ENCODE measurements around the gene CERK. TPM values are rescaled to one million over a fixed set of nuclear protein-coding genes. Genes with fewer than 3 reads are reported as not detected.
"Not testable (repeated sequence)": the region's sequence is repeated elsewhere in the genome, so short reads cannot be mapped to it uniquely, and the experiment has no call there.

Gene CERK
- total RNA-seq, 1 donor from 2014 or later, result 22.6 TPM

DNA sequence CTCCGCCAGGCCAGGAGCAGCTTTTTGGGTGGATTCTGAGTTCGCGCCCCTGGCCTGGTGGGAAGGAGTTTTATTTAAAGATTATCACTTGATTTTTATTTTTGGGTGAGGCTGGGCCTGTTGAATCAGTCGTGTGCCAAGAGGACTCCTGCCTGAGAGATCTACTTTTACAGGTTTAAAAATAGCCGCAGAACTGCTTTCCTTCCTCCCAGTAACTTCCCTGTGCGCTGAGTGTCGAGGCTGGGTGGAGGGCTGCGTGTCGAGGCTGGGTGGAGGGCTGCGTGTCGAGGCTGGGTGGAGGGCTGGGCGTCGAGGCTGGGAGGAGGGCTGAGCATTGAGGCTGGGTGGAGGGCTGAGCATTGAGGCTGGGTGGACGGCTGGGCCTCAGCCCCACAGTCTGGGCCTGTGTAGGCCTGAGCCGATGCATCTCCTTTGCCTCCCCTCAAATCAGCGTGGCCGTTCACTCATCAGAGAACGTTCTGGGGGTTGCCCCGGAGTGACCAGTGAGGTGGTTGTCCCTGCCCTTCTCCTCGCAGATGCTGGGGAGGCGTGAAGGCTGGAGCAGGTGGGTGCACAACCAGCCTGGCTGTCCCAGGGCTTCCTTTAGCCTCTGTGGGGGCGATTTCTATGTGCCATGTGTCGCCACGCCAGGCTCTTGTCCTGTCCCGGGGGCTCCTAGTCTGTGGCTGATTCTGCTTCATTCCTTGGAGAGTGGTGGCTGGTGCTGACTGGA lies 87.8 kb downstream of the CERK start:
- no peak for DNase-seq (ENCODE audit: low read depth)
- H3K4me3 ChIP-seq (ENCODE audit: low read depth, low read length), result no peak overlapping the region
- TF ChIP-seq, protein P1, sequence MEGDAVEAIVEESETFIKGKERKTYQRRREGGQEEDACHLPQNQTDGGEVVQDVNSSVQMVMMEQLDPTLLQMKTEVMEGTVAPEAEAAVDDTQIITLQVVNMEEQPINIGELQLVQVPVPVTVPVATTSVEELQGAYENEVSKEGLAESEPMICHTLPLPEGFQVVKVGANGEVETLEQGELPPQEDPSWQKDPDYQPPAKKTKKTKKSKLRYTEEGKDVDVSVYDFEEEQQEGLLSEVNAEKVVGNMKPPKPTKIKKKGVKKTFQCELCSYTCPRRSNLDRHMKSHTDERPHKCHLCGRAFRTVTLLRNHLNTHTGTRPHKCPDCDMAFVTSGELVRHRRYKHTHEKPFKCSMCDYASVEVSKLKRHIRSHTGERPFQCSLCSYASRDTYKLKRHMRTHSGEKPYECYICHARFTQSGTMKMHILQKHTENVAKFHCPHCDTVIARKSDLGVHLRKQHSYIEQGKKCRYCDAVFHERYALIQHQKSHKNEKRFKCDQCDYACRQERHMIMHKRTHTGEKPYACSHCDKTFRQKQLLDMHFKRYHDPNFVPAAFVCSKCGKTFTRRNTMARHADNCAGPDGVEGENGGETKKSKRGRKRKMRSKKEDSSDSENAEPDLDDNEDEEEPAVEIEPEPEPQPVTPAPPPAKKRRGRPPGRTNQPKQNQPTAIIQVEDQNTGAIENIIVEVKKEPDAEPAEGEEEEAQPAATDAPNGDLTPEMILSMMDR (conservative IDR thresholded peaks at IDR 0.05; ENCODE audit: low read depth, low read length), result no peak

DNA sequence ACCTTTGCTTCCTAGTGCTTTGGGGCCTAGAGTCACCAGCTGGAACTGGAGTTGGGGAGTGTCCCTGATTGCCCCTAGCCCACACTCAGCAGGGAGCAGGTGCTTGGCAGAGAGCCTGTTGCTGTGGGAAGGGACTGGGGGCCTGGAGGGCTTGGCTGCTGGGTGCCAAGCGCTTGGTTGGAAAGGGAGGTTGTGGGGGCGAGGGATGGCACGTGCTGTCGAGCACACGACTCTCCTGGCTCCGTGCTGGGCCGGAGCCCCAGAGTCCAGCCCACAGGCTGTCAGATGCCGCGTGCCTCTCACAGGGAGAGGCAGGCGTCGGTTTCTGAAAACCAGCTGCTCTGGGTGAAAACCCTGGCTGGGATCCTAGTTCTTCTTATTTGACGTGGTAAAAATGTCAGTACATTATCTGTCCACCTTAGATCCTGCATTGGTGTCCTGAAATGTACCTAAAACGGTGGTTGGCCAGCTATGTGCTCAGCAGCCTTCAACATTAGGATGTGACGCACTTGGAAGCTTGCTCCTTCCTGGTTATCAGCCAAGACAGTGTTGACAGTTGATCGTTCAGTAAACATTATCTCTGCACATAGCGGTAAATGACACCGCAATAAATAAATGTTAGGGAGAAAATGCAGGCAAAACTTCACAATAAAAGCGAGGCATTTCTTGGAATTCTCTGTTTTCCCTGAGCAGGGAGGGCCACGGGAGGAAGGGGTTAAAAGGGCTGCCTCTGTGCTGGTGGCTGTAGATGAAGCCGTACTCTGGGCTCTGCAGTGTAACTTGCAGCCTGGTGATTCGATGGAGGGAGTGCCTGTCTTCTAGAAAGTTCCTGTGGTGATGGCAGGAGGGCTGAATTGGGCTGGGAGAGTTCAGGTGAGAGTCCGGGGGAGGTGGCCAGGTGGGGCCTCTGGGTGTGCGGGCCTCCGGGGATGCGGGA lies 88.6 kb downstream of the CERK start:
- no peak for DNase-seq (ENCODE audit: low read depth)
- no peak overlapping the region for H3K4me3 ChIP-seq (ENCODE audit: low read depth, low read length)
- TF ChIP-seq, protein P1 (conservative IDR thresholded peaks at IDR 0.05; ENCODE audit: low read depth, low read length), result no peak

DNA sequence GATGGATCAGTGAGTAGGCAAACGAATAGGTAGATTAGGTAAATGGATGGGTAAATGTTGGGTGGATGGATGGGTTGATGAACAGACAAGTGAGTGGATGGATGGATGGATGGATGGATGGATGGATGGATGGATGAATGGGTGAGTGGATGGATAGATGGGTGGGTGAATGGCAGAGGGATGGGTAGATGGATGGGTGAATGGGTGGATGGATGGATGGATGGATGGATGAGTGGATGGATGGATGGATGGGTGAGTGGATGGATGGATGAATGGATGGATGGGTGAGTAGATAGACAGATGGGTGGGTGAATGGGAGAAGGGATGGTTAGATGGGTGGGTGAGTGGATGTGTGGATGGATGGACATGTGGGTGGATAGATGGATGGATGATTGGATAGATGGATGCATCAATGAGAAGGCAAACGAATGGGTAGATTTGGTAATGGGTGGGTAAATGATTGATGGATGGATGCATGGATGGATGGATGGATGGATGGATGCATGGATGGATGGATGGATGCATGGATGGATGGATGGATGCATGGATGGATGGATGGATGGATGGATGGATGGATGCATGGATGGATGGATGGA lies 89.7 kb downstream of the CERK start:
- DNase-seq (ENCODE audit: low read depth); H3K4me3 ChIP-seq (ENCODE audit: low read depth, low read length): not testable (repeated sequence)

DNA sequence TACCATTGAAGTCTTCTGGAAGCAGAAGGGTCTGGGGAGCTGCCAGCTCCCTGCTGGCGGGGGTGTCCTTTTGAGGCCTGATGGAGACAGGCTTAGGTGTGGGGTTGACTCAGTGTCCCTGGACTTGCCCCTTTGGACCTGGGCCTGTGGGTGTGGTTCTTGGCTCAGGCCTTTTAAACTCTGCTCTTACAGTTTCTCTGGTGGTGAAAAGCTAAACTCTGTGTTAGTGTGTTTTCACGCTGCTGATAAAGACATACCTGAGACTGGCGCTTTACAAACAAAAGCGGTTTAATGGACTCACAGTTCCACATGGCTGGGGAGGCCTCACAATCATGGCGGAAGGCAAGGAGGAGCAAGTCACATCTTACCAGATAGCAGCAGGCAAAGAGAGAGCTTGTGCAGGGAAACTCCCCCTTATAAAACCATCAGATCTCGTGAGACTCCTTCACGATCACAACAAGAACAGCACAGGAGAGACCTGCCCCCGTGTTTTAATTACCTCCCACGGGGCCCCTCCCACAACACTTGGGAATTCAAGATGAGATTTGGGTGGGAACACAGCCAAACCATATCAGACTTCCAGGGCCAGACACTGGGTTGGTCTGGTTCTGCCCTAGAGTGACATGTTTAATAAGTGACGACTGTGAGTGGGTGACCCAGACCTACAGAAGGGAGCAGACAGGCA lies 91.4 kb downstream of the CERK start:
- H3K4me3 ChIP-seq (ENCODE audit: low read depth, low read length), result no peak overlapping the region
- TF ChIP-seq, protein P1 (conservative IDR thresholded peaks at IDR 0.05; ENCODE audit: low read depth, low read length), result no peak
- no peak for DNase-seq (ENCODE audit: low read depth)

DNA sequence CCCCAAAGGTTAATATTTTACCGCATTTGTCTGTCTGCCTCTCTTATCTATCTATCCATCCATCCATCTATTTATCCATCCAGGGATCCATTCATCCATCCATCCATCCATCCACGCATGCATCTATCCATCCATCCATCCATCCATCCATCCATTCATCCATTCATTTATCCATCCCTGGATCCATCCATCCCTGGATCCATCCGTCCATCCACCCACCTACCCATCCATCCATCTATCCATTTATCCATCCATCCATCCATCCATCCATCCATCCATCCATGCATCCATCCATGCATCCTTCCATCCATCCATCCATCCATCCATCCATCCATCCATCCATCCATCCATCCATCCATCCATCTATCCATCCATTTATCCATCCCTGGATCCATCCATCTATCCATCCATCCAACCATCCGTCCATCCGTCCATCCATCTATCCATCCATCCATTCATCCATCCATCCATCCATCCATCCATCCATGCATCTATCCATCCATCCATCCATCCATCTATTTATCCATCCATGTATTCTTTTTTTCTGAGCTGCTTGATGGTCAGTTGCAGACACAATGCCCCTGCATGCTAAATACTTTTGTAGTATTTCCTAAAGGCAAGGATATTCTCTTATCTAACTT lies 95.1 kb downstream of the CERK start:
- not testable (repeated sequence) for DNase-seq (ENCODE audit: low read depth); H3K4me3 ChIP-seq (ENCODE audit: low read depth, low read length)

DNA sequence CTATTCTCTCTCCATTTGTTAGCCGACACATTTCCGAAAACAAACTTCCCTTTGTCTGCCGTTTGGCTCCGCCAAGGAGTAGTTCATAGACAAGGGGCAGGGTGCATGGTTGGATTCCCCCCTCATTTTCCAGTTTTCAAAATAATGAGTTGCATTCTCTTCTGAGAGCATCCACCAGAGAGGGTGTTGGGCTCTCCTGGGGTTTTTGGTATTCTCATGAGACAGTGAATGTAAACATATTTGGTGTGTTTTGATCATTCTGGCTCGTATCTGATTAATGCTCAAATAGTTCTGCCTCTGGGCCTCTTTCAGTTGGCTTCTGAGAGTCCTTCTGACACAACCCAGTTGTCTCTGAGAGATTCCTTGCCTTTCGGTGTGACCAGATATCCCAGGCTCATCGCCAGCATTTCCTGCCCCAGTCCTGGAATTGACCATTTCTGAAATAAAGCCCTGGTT lies 96.2 kb downstream of the CERK start:
- TF ChIP-seq, protein P1 (conservative IDR thresholded peaks at IDR 0.05; ENCODE audit: low read depth, low read length), result no peak
- no peak for DNase-seq (ENCODE audit: low read depth)
- H3K4me3 ChIP-seq (ENCODE audit: low read depth, low read length), result no peak overlapping the region

DNA sequence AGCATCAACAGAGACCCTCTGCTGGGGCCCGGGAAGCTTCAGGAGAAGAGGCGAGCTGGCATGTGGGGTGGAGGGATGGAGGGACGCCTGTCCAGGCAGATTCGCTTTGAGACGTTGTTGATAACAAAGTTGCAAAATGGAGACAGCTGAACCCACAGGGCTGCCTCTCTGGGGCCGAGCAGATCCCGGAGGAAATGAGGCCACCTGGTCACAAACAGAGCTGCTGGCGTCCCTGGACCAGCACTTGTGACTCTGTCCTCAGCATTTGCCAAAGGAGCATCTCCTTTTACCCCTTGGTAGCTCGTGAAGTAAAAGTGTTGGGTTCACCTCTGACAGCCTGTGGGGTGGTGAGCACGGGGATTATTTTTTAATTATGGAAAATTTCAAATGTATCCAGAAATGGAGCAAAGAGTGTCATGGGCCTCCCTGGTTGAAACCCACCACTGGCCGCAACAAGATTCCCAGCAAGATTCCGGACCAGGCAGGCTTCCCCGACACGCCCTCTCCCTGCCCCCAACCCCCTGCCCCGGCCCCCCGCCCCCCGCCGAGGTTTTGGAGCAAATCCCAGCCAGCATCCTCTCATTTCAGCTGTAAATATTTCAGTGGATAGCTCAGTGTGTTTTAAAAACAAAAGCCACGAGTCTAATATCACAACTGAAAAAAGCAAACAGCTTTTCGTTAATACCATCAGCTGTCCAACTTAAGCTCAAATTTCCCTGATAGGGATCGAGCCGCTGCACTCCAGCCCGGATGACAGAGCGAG lies 97.6 kb downstream of the CERK start:
- no peak overlapping the region for H3K4me3 ChIP-seq (ENCODE audit: low read depth, low read length)
- TF ChIP-seq, protein P1 (conservative IDR thresholded peaks at IDR 0.05; ENCODE audit: low read depth, low read length), result no peak
- no peak for DNase-seq (ENCODE audit: low read depth)

Measured in epithelial cell of proximal tubule (primary cell).